GM12878 (cell line): ENCODE measurements around the gene CLPTM1L. TPM values are rescaled to one million over a fixed set of nuclear protein-coding genes. Genes with fewer than 3 reads are reported as not detected.
A peak's percentile ranks its signal among the peaks of the same experiment; 100 is the strongest.

Source experiments
- ATF7 ChIP-seq: fragments of 450-650 bp; IDR thresholded peaks from 2 replicates; pipeline ENCODE4 v1.6.1; 2016; ENCODE audit warnings: low read depth, mild to moderate bottlenecking
- BACH1 ChIP-seq: fragments of 450-650 bp; IDR thresholded peaks from 2 replicates; pipeline ENCODE4 v1.6.1; 2017; ENCODE audit warnings: mild to moderate bottlenecking, borderline replicate concordance
- HDAC2 ChIP-seq: fragments of 200-600 bp; sonication (generic); IDR thresholded peaks from 2 replicates; pipeline ENCODE4 v1.6.1; 2017
- LARP7 ChIP-seq: fragments of 450-650 bp; IDR thresholded peaks from 2 replicates; pipeline ENCODE4 v1.6.1; 2017; ENCODE audit warnings: mild to moderate bottlenecking
- NFYA ChIP-seq: IDR thresholded peaks from 2 replicates; pipeline ENCODE4 v1.6.1; 2011; ENCODE audit warnings: low read depth, mild to moderate bottlenecking, low read length, improper control_type of control experiment, borderline replicate concordance
- NFYB ChIP-seq: IDR thresholded peaks from 2 replicates; pipeline ENCODE4 v1.6.1; 2011; ENCODE audit warnings: low read depth, mild to moderate bottlenecking, low read length, improper control_type of control experiment, moderate library complexity; ENCODE audit not compliant: insufficient read depth
- NR2F1 ChIP-seq: fragments of 450-650 bp; conservative IDR thresholded peaks from 2 replicates; pipeline ENCODE4 v1.6.1; 2017; ENCODE audit warnings: mild to moderate bottlenecking
- SP1 ChIP-seq: IDR thresholded peaks from one replicate; pipeline ENCODE4 v1.6.1; 2011; ENCODE audit warnings: low read depth, low read length
- SREBF1 ChIP-seq: IDR thresholded peaks from 2 replicates; pipeline ENCODE4 v1.6.1; 2012; ENCODE audit warnings: mild to moderate bottlenecking, low read length
- SRF ChIP-seq, 2 experiments: IDR thresholded peaks; 2 replicates each; pipeline ENCODE4 v1.6.1; 2011; ENCODE audit warnings: low read depth in 2 of 2, low read length in 2 of 2, mild to moderate bottlenecking in 1 of 2, moderate library complexity in 1 of 2
- TAF1 ChIP-seq: IDR thresholded peaks from 2 replicates; pipeline ENCODE4 v1.6.1; 2011; ENCODE audit warnings: mild to moderate bottlenecking, low read depth, low read length, borderline replicate concordance
- TCF3 ChIP-seq: IDR thresholded peaks from 2 replicates; pipeline ENCODE4 v1.6.1; 2012; ENCODE audit warnings: low read depth, mild to moderate bottlenecking, low read length, borderline replicate concordance; ENCODE audit not compliant: insufficient read depth
- WRNIP1 ChIP-seq: IDR thresholded peaks from 2 replicates; pipeline ENCODE4 v1.6.1; 2011; ENCODE audit warnings: low read depth, low read length, improper control_type of control experiment, borderline replicate concordance
- ZNF217 ChIP-seq: fragments of 450-650 bp; IDR thresholded peaks from 2 replicates; pipeline ENCODE4 v1.6.1; 2017; ENCODE audit warnings: antibody characterized with exemption, mild to moderate bottlenecking
- ZNF274 ChIP-seq: IDR thresholded peaks from one replicate; pipeline ENCODE4 v1.8.0; 2011; ENCODE audit not compliant: insufficient read length, insufficient read depth
- ZZZ3 ChIP-seq: IDR thresholded peaks from 2 replicates; pipeline ENCODE4 v1.6.1; 2011; ENCODE audit warnings: low read depth; ENCODE audit not compliant: control insufficient read depth, insufficient read length
- polyA plus RNA-seq, 11 experiments: library from polyadenylated mRNA; depleted of rRNA in 4 of 11; unstranded in 6 of 11; stranded (reverse) in 5 of 11; fragments of >200 nt; fragmentation: Nextera tagmentation in 4 of 11; fragmentation: Illumina TruSeq in 1 of 11; extraction: Ambion mirVana in 4 of 11; extraction: Trizol in 1 of 11; gene quantifications; 1 replicate in 1 of 11; 2 replicates in 10 of 11; pipeline versions ENCODE4 v1.2.1 to v1.2.3, GENCODE V29; 2011 to 2016; ENCODE audit warnings: inconsistent platforms in 2 of 11, missing spikeins in 2 of 11, low read depth in 1 of 11
- total RNA-seq, 4 experiments: library from RNA; depleted of rRNA in 3 of 4; stranded (reverse); fragments of >200 nt in 3 of 4; fragmentation: Illumina TruSeq in 1 of 4; extraction: Trizol in 1 of 4; gene quantifications; 2 replicates each; pipeline versions ENCODE4 v1.2.1 to v1.2.3, GENCODE V29; 2013 to 2021
- TF ChIP-seq, protein P1 (sequence below): fragments of 450-650 bp; IDR thresholded peaks from 2 replicates; pipeline ENCODE4 v1.6.1; 2017; ENCODE audit warnings: antibody characterized with exemption, mild to moderate bottlenecking, moderate library complexity
- TF ChIP-seq, protein P2 (sequence below): fragments of 450-650 bp; IDR thresholded peaks from 2 replicates; pipeline ENCODE4 v1.6.1; 2017; ENCODE audit warnings: mild to moderate bottlenecking, moderate library complexity
- TF ChIP-seq, protein P3 (sequence below): IDR thresholded peaks from 2 replicates; pipeline ENCODE4 v1.6.1; 2011; ENCODE audit warnings: borderline replicate concordance, low read depth, mild to moderate bottlenecking, moderate library complexity, low read length; ENCODE audit not compliant: insufficient read depth, poor library complexity, severe bottlenecking
- TF ChIP-seq, protein P4 (sequence below): fragments of 450-650 bp; IDR thresholded peaks from 2 replicates; pipeline ENCODE4 v1.6.1; 2018; ENCODE audit warnings: borderline replicate concordance, mild to moderate bottlenecking; ENCODE audit not compliant: partially characterized antibody

CLPTM1L gene
- total and polyA plus RNA-seq, 10 of the 15 experiments (the other 5 are each of a cell fraction or from before 2014, with no cell fraction given), result 2.9 to 278 (median 135) TPM

DNA sequence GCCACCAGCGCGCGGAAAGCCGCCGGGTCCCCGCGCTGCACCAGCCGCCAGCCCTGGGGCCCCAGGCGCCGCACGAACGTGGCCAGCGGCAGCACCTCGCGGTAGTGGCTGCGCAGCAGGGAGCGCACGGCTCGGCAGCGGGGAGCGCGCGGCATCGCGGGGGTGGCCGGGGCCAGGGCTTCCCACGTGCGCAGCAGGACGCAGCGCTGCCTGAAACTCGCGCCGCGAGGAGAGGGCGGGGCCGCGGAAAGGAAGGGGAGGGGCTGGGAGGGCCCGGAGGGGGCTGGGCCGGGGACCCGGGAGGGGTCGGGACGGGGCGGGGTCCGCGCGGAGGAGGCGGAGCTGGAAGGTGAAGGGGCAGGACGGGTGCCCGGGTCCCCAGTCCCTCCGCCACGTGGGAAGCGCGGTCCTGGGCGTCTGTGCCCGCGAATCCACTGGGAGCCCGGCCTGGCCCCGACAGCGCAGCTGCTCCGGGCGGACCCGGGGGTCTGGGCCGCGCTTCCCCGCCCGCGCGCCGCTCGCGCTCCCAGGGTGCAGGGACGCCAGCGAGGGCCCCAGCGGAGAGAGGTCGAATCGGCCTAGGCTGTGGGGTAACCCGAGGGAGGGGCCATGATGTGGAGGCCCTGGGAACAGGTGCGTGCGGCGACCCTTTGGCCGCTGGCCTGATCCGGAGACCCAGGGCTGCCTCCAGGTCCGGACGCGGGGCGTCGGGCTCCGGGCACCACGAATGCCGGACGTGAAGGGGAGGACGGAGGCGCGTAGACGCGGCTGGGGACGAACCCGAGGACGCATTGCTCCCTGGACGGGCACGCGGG lies 49.9 kb downstream of the CLPTM1L start, which contains the start of gene TERT (continued):
- TF ChIP-seq, protein P1, sequence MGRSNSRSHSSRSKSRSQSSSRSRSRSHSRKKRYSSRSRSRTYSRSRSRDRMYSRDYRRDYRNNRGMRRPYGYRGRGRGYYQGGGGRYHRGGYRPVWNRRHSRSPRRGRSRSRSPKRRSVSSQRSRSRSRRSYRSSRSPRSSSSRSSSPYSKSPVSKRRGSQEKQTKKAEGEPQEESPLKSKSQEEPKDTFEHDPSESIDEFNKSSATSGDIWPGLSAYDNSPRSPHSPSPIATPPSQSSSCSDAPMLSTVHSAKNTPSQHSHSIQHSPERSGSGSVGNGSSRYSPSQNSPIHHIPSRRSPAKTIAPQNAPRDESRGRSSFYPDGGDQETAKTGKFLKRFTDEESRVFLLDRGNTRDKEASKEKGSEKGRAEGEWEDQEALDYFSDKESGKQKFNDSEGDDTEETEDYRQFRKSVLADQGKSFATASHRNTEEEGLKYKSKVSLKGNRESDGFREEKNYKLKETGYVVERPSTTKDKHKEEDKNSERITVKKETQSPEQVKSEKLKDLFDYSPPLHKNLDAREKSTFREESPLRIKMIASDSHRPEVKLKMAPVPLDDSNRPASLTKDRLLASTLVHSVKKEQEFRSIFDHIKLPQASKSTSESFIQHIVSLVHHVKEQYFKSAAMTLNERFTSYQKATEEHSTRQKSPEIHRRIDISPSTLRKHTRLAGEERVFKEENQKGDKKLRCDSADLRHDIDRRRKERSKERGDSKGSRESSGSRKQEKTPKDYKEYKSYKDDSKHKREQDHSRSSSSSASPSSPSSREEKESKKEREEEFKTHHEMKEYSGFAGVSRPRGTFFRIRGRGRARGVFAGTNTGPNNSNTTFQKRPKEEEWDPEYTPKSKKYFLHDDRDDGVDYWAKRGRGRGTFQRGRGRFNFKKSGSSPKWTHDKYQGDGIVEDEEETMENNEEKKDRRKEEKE, result no peak
- no peak for TF ChIP-seq ZNF217
- TF ChIP-seq LARP7, result peak; percentile 22
- TF ChIP-seq NR2F1, result peak; percentile 66
- TF ChIP-seq, protein P2, sequence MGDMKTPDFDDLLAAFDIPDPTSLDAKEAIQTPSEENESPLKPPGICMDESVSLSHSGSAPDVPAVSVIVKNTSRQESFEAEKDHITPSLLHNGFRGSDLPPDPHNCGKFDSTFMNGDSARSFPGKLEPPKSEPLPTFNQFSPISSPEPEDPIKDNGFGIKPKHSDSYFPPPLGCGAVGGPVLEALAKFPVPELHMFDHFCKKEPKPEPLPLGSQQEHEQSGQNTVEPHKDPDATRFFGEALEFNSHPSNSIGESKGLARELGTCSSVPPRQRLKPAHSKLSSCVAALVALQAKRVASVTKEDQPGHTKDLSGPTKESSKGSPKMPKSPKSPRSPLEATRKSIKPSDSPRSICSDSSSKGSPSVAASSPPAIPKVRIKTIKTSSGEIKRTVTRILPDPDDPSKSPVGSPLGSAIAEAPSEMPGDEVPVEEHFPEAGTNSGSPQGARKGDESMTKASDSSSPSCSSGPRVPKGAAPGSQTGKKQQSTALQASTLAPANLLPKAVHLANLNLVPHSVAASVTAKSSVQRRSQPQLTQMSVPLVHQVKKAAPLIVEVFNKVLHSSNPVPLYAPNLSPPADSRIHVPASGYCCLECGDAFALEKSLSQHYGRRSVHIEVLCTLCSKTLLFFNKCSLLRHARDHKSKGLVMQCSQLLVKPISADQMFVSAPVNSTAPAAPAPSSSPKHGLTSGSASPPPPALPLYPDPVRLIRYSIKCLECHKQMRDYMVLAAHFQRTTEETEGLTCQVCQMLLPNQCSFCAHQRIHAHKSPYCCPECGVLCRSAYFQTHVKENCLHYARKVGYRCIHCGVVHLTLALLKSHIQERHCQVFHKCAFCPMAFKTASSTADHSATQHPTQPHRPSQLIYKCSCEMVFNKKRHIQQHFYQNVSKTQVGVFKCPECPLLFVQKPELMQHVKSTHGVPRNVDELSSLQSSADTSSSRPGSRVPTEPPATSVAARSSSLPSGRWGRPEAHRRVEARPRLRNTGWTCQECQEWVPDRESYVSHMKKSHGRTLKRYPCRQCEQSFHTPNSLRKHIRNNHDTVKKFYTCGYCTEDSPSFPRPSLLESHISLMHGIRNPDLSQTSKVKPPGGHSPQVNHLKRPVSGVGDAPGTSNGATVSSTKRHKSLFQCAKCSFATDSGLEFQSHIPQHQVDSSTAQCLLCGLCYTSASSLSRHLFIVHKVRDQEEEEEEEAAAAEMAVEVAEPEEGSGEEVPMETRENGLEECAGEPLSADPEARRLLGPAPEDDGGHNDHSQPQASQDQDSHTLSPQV, result no peak
- TF ChIP-seq TCF3, result no peak
- TF ChIP-seq, protein P3, sequence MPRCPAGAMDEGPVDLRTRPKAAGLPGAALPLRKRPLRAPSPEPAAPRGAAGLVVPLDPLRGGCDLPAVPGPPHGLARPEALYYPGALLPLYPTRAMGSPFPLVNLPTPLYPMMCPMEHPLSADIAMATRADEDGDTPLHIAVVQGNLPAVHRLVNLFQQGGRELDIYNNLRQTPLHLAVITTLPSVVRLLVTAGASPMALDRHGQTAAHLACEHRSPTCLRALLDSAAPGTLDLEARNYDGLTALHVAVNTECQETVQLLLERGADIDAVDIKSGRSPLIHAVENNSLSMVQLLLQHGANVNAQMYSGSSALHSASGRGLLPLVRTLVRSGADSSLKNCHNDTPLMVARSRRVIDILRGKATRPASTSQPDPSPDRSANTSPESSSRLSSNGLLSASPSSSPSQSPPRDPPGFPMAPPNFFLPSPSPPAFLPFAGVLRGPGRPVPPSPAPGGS, result no peak
- peak; percentile 61 for TF ChIP-seq BACH1
- TF ChIP-seq NFYB, result no peak
- no peak for TF ChIP-seq ATF7
- no peak for TF ChIP-seq ZZZ3
- TF ChIP-seq NFYA, result no peak
- TF ChIP-seq TAF1, result no peak
- TF ChIP-seq ZNF274, result no peak
- TF ChIP-seq SREBF1, result no peak
- TF ChIP-seq, protein P4, sequence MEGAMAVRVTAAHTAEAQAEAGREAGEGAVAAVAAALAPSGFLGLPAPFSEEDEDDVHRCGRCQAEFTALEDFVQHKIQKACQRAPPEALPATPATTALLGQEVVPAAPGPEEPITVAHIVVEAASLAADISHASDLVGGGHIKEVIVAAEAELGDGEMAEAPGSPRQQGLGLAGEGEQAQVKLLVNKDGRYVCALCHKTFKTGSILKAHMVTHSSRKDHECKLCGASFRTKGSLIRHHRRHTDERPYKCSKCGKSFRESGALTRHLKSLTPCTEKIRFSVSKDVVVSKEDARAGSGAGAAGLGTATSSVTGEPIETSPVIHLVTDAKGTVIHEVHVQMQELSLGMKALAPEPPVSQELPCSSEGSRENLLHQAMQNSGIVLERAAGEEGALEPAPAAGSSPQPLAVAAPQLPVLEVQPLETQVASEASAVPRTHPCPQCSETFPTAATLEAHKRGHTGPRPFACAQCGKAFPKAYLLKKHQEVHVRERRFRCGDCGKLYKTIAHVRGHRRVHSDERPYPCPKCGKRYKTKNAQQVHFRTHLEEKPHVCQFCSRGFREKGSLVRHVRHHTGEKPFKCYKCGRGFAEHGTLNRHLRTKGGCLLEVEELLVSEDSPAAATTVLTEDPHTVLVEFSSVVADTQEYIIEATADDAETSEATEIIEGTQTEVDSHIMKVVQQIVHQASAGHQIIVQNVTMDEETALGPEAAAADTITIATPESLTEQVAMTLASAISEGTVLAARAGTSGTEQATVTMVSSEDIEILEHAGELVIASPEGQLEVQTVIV, result no peak
- TF ChIP-seq WRNIP1, result no peak
- no peak for TF ChIP-seq SRF (IDR thresholded peaks at IDR 0.05; ENCODE audit: low read depth in 2 of 2, low read length in 2 of 2)
- TF ChIP-seq SP1, result no peak
- TF ChIP-seq HDAC2, result no peak
